ENCODE results near the gene KANSL1. TPM values are rescaled to one million over a fixed set of nuclear protein-coding genes. Genes with fewer than 3 reads are reported as not detected.

The KANSL1 gene
- total and polyA plus RNA-seq, 2 donors from 2014 or later, result 13.7 to 97.3 TPM

DNA sequence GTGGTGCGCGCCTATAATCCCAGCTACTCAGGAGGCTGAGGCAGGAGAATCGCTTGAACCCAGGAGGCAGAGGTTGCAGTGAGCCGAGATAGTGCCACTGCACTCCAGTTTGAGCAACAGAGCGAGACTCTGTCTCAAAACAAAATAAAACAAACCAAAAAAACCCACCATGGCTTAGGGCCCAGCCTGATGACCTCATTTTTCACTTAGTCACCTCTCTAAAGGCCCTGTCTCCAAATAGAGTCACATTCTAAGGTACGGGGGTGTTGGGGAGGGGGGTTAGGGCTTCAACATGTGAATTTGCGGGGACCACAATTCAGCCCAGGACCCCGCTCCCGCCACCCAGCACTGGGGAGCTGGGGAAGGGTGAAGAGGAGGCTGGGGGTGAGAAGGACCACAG, 195.6 kb downstream of the KANSL1 start:
- no peak overlapping the region for H3K4me3 ChIP-seq (ENCODE audit: low read length in 3 of 3)
- no peaks in the 10 kb centered on the region for H3K27me3 ChIP-seq (ENCODE audit: control insufficient read depth, insufficient read depth, low read length)
- DNase-seq, result no peak
- TF ChIP-seq, protein P1, sequence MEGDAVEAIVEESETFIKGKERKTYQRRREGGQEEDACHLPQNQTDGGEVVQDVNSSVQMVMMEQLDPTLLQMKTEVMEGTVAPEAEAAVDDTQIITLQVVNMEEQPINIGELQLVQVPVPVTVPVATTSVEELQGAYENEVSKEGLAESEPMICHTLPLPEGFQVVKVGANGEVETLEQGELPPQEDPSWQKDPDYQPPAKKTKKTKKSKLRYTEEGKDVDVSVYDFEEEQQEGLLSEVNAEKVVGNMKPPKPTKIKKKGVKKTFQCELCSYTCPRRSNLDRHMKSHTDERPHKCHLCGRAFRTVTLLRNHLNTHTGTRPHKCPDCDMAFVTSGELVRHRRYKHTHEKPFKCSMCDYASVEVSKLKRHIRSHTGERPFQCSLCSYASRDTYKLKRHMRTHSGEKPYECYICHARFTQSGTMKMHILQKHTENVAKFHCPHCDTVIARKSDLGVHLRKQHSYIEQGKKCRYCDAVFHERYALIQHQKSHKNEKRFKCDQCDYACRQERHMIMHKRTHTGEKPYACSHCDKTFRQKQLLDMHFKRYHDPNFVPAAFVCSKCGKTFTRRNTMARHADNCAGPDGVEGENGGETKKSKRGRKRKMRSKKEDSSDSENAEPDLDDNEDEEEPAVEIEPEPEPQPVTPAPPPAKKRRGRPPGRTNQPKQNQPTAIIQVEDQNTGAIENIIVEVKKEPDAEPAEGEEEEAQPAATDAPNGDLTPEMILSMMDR (IDR thresholded peaks at IDR 0.05; ENCODE audit: borderline replicate concordance, extremely low read depth, insufficient read depth), result no peak
- no peak overlapping the region for H3K27ac ChIP-seq (ENCODE audit: low read depth in 2 of 2, low read length in 2 of 2)
- FAIRE-seq, result no peak
- intact Hi-C loops (cut with DNase I), result no loop called here
- no peaks in the 10 kb centered on the region for H3K4me1 ChIP-seq (ENCODE audit: control insufficient read depth in 2 of 3, insufficient read depth in 2 of 3, low read depth in 1 of 3, low read length in 3 of 3)
- H3K9me3 ChIP-seq (ENCODE audit: control insufficient read depth in 2 of 3, insufficient read depth in 1 of 3, low read length in 3 of 3), result no peaks in the 10 kb centered on the region
- peaks cover 0 to 5% (median 0%) of the 10 kb centered on the region in 3 donors for H3K36me3 ChIP-seq (ENCODE audit: control insufficient read depth in 2 of 3, insufficient read depth in 3 of 3, low read length in 3 of 3)
- no peak overlapping the region for H3K9ac ChIP-seq (ENCODE audit: low read length in 3 of 3)

DNA sequence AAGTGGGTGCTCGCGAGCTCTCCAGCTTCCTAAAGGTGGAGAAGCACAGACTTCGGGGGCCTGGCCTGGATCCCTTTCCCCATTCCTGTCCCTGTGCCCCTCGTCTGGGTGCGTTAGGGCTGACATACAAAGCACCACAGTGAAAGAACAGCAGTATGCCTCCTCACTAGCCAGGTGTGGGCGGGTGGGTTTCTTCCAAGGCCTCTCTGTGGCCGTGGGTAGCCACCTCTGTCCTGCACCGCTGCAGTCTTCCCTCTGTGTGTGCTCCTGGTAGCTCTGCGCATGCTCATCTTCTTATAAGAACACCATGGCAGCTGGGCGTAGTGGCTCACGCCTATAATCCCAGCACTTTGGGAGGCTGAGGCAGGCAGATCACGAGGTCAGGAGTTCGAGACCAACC, 196.1 kb downstream of the KANSL1 start:
- no peak overlapping the region for H3K4me3 ChIP-seq (ENCODE audit: low read length in 3 of 3)
- intact Hi-C loops (cut with DNase I), result no loop called here
- no peak overlapping the region for H3K27ac ChIP-seq (ENCODE audit: low read depth in 2 of 2, low read length in 2 of 2)
- H3K9me3 ChIP-seq (ENCODE audit: control insufficient read depth in 2 of 3, insufficient read depth in 1 of 3, low read length in 3 of 3), result no peaks in the 10 kb centered on the region
- DNase-seq (no peak), FAIRE-seq (no peak)
- H3K36me3 ChIP-seq (ENCODE audit: control insufficient read depth in 2 of 3, insufficient read depth in 3 of 3, low read length in 3 of 3), result peaks cover 0 to 5% (median 0%) of the 10 kb centered on the region in 3 donors
- H3K4me1 ChIP-seq (ENCODE audit: control insufficient read depth in 2 of 3, insufficient read depth in 2 of 3, low read depth in 1 of 3, low read length in 3 of 3), result no peaks in the 10 kb centered on the region
- H3K9ac ChIP-seq (ENCODE audit: low read length in 3 of 3), result no peak overlapping the region
- TF ChIP-seq, protein P1 (IDR thresholded peaks at IDR 0.05; ENCODE audit: borderline replicate concordance, extremely low read depth, insufficient read depth), result no peak
- H3K27me3 ChIP-seq (ENCODE audit: control insufficient read depth, insufficient read depth, low read length), result no peaks in the 10 kb centered on the region

DNA sequence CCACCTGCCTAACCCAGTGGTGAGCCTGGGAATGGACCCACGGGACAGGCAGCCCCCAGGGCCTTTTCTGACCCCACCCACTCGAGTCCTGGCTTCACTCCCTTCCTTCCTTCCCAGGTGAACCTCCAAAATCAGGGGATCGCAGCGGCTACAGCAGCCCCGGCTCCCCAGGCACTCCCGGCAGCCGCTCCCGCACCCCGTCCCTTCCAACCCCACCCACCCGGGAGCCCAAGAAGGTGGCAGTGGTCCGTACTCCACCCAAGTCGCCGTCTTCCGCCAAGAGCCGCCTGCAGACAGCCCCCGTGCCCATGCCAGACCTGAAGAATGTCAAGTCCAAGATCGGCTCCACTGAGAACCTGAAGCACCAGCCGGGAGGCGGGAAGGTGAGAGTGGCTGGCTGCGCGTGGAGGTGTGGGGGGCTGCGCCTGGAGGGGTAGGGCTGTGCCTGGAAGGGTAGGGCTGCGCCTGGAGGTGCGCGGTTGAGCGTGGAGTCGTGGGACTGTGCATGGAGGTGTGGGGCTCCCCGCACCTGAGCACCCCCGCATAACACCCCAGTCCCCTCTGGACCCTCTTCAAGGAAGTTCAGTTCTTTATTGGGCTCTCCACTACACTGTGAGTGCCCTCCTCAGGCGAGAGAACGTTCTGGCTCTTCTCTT, 196.8 kb downstream of the KANSL1 start:
- FAIRE-seq, result no peak
- TF ChIP-seq, protein P1 (IDR thresholded peaks at IDR 0.05; ENCODE audit: borderline replicate concordance, extremely low read depth, insufficient read depth), result no peak
- Histone ChIP-seq H3K4me3 (ENCODE audit: low read length in 3 of 3) (no peak overlapping the region), H3K27ac (ENCODE audit: low read depth in 2 of 2, low read length in 2 of 2) (no peak overlapping the region), H3K4me1 (ENCODE audit: control insufficient read depth in 2 of 3, insufficient read depth in 2 of 3, low read depth in 1 of 3, low read length in 3 of 3) (no peaks in the 10 kb centered on the region), H3K36me3 (ENCODE audit: control insufficient read depth in 2 of 3, insufficient read depth in 3 of 3, low read length in 3 of 3) (peaks cover 0 to 5% (median 0%) of the 10 kb centered on the region in 3 donors), H3K9ac (ENCODE audit: low read length in 3 of 3) (no peak overlapping the region), H3K9me3 (ENCODE audit: control insufficient read depth in 2 of 3, insufficient read depth in 1 of 3, low read length in 3 of 3) (no peaks in the 10 kb centered on the region), H3K27me3 (ENCODE audit: control insufficient read depth, insufficient read depth, low read length) (no peaks in the 10 kb centered on the region)
- intact Hi-C loops (cut with DNase I), result no loop called here
- DNase-seq, result no peak

Data from kidney (tissue), 14 donors.